Skeletal muscle satellite cell (primary cell): ENCODE results near the gene PRR13.
"Not testable (repeated sequence)": the region's sequence is repeated elsewhere in the genome, so short reads cannot be mapped to it uniquely, and the experiment has no call there.

Experiments
- H3K27me3 ChIP-seq: 2 replicates; pipeline ENCODE4 v1.7.0; 2013; ENCODE audit warnings: low read length; ENCODE audit not compliant: control insufficient read depth, insufficient read depth
- H3K36me3 ChIP-seq: 2 replicates; pipeline ENCODE4 v1.7.0; 2013; ENCODE audit warnings: mild to moderate bottlenecking, control low read depth, low read length; ENCODE audit not compliant: insufficient read depth
- H3K4me1 ChIP-seq: 2 replicates; pipeline ENCODE4 v1.7.0; 2013; ENCODE audit warnings: low read length; ENCODE audit not compliant: control insufficient read depth, insufficient read depth
- H3K4me2 ChIP-seq: 2 replicates; pipeline ENCODE4 v1.7.0; 2013; ENCODE audit warnings: mild to moderate bottlenecking, low read length
- H3K4me3 ChIP-seq: 2 replicates; pipeline ENCODE4 v1.7.0; 2013; ENCODE audit warnings: low read length
- H3K9ac ChIP-seq: 2 replicates; pipeline ENCODE4 v1.7.0; 2013; ENCODE audit warnings: mild to moderate bottlenecking, low read depth, low read length, moderate library complexity
- H3K9me3 ChIP-seq: replicated peaks from 2 replicates; pipeline ENCODE4 v1.7.0; 2013; ENCODE audit warnings: mild to moderate bottlenecking, control low read depth, low read length

Gene PRR13

GRCh38 chr12:53422247-53422646 lies 19.3 kb upstream of the PRR13 start:
- H3K27me3 ChIP-seq, H3K4me2 ChIP-seq, H3K4me1 ChIP-seq, H3K9ac ChIP-seq, H3K9me3 ChIP-seq, H3K4me3 ChIP-seq, H3K36me3 ChIP-seq: not testable (repeated sequence)

- H3K9me3 ChIP-seq: no peaks in the 10 kb centered on the region
- H3K27me3 ChIP-seq: no peaks in the 10 kb centered on the region
- H3K4me3 ChIP-seq: no peak within 1 kb of the TSS
- H3K4me2 ChIP-seq: no peak within 1 kb of the TSS
- H3K4me1 ChIP-seq: peaks cover 13% of the 10 kb centered on the region
- no peaks in the 10 kb centered on the region for H3K36me3 ChIP-seq
- H3K9ac ChIP-seq: no peak within 1 kb of the TSS
Observed at GRCh38 chr12:53423597-53423996, 17.9 kb upstream of the PRR13 start, which contains the start of gene AMHR2. Gene AMHR2 (plus strand): TSS chr12:53423855. CDS start chr12:53423935, 80 bp downstream.

GRCh38 chr12:53424626-53425514 lies 16.7 kb upstream of the PRR13 start:
- Histone ChIP-seq H3K4me1 (peaks cover 17% of the 10 kb centered on the region), H3K4me3 (no peak overlapping the region), H3K9ac (no peak overlapping the region), H3K27me3 (no peaks in the 10 kb centered on the region), H3K4me2 (no peak overlapping the region), H3K36me3 (no peaks in the 10 kb centered on the region), H3K9me3 (no peaks in the 10 kb centered on the region)

- peaks cover 17% of the 10 kb centered on the region for H3K4me1 ChIP-seq
- H3K4me2 ChIP-seq: no peak overlapping the region
- H3K9ac ChIP-seq: no peak overlapping the region
- H3K9me3 ChIP-seq: no peaks in the 10 kb centered on the region
- H3K4me3 ChIP-seq: no peak overlapping the region
- H3K36me3 ChIP-seq: no peaks in the 10 kb centered on the region
- H3K27me3 ChIP-seq: no peaks in the 10 kb centered on the region
Observed at GRCh38 chr12:53425515-53426150, 15.9 kb upstream of the PRR13 start.

GRCh38 chr12:53427905-53428594 lies 13.5 kb upstream of the PRR13 start:
- Histone ChIP-seq H3K4me3 (no peak overlapping the region), H3K4me1 (peaks cover 23% of the 10 kb centered on the region), H3K4me2 (no peak overlapping the region), H3K9ac (no peak overlapping the region), H3K9me3 (no peaks in the 10 kb centered on the region), H3K36me3 (no peaks in the 10 kb centered on the region), H3K27me3 (no peaks in the 10 kb centered on the region)

- no peak overlapping the region for H3K4me3 ChIP-seq
- H3K4me2 ChIP-seq: no peak overlapping the region
- peaks cover 23% of the 10 kb centered on the region for H3K4me1 ChIP-seq
- no peak overlapping the region for H3K9ac ChIP-seq
- no peaks in the 10 kb centered on the region for H3K36me3 ChIP-seq
- no peaks in the 10 kb centered on the region for H3K27me3 ChIP-seq
- no peaks in the 10 kb centered on the region for H3K9me3 ChIP-seq
Observed at GRCh38 chr12:53428741-53429140, 12.8 kb upstream of the PRR13 start.

GRCh38 chr12:53430116-53430515 lies 11.4 kb upstream of the PRR13 start:
- no peaks in the 10 kb centered on the region for H3K9me3 ChIP-seq
- H3K4me2 ChIP-seq: no peak overlapping the region
- no peak overlapping the region for H3K9ac ChIP-seq
- H3K4me1 ChIP-seq: peaks cover 23% of the 10 kb centered on the region
- no peaks in the 10 kb centered on the region for H3K27me3 ChIP-seq
- H3K4me3 ChIP-seq: no peak overlapping the region
- no peaks in the 10 kb centered on the region for H3K36me3 ChIP-seq

GRCh38 chr12:53431187-53431586 lies 10.3 kb upstream of the PRR13 start:
- H3K4me3 ChIP-seq: no peak overlapping the region
- H3K4me1 ChIP-seq: peaks cover 23% of the 10 kb centered on the region
- no peaks in the 10 kb centered on the region for H3K27me3 ChIP-seq
- no peaks in the 10 kb centered on the region for H3K36me3 ChIP-seq
- H3K9me3 ChIP-seq: no peaks in the 10 kb centered on the region
- no peak overlapping the region for H3K4me2 ChIP-seq
- H3K9ac ChIP-seq: no peak overlapping the region

- H3K9ac ChIP-seq, H3K4me3 ChIP-seq, H3K27me3 ChIP-seq, H3K4me2 ChIP-seq, H3K9me3 ChIP-seq, H3K4me1 ChIP-seq, H3K36me3 ChIP-seq: not testable (repeated sequence)
Observed at GRCh38 chr12:53435326-53435725, 6.2 kb upstream of the PRR13 start.

- H3K27me3 ChIP-seq, H3K4me2 ChIP-seq, H3K4me3 ChIP-seq, H3K36me3 ChIP-seq, H3K9me3 ChIP-seq, H3K9ac ChIP-seq: not testable (repeated sequence)
- peaks cover 17% of the 10 kb centered on the region for H3K4me1 ChIP-seq
Observed at GRCh38 chr12:53439582-53439981, 2.0 kb upstream of the PRR13 start.

GRCh38 chr12:53443955-53444354 lies 2.4 kb downstream of the PRR13 start:
- peaks cover 27% of the 10 kb centered on the region for H3K36me3 ChIP-seq
- H3K4me1 ChIP-seq: peaks cover 17% of the 10 kb centered on the region
- no peaks in the 10 kb centered on the region for H3K9me3 ChIP-seq

More at GRCh38 chr12:53443955-53444354, 2.4 kb downstream of the PRR13 start:
- Histone ChIP-seq H3K27me3 (no peaks in the 10 kb centered on the region), H3K4me2 (no peak overlapping the region), H3K9ac (no peak overlapping the region), H3K4me3 (no peak overlapping the region)
